ENCODE results near the gene DCDC1. TPM values are rescaled to one million over a fixed set of nuclear protein-coding genes. Genes with fewer than 3 reads are reported as not detected.

DCDC1 gene
- total RNA-seq, 2 experiments from 2014 or later, result 0.13 TPM; not detected in 1

DNA sequence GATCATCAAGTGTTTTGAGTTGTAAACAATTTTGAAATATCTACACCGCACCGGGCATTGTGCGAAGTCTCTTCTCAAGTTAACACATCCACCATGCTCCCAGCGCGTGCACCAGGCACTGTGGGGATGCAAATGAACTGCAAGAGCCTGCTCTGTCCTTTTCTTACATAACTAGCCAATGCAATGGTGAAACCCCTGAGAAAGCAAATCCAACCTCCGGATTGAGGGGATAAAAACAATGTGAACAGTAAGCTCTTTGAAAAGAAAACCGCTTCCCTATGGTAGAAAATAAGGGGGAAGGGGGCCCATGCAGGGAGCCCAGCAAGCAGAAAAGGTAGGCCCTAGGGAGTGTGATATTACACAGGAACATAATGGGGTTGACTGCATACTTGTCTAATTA is 508.5 kb downstream of the DCDC1 start:
- H4K20me1 ChIP-seq (ENCODE audit: insufficient read depth, low read length), result no peaks in the 10 kb centered on the region
- no peak for DNase-seq (ENCODE audit: low spot score)
- H3K4me2 ChIP-seq (ENCODE audit: low read length), result no peak overlapping the region
- no peak overlapping the region for H3K27ac ChIP-seq (ENCODE audit: low read depth, low read length, poor library complexity, severe bottlenecking)
- intact Hi-C loops (cut with micrococcal nuclease; ENCODE audit: unreplicated experiment), result no loop called here
- H3K4me1 ChIP-seq (ENCODE audit: insufficient read depth, low read length, poor library complexity, severe bottlenecking), result no peaks in the 10 kb centered on the region
- H3K4me3 ChIP-seq (ENCODE audit: low read depth, low read length, poor library complexity, severe bottlenecking), result no peak overlapping the region
- ChIA-PET POLR2A (interaction anchor here (0.6 kb wide), 2 partner anchors 18 to 65 kb away, joined by 3 to 6 read pairs; no protein-coding TSS in a partner anchor), CTCF (ENCODE audit: unreplicated experiment) (no interaction called here)
- H3K9me2 ChIP-seq (ENCODE audit: insufficient read depth, low read length), result no peaks in the 10 kb centered on the region
- BruUV-seq (replicated peaks), result no TSS peak
- no peaks in the 10 kb centered on the region for H3K9me3 ChIP-seq (ENCODE audit: low read length)
- no peaks in the 10 kb centered on the region for H3K36me3 ChIP-seq (ENCODE audit: insufficient read depth, low read length)
- no peak overlapping the region for H2AFZ ChIP-seq (ENCODE audit: low read length)
- no peaks in the 10 kb centered on the region for H3K79me2 ChIP-seq (ENCODE audit: insufficient read depth, low read depth, low read length)
- TF ChIP-seq, protein P1, sequence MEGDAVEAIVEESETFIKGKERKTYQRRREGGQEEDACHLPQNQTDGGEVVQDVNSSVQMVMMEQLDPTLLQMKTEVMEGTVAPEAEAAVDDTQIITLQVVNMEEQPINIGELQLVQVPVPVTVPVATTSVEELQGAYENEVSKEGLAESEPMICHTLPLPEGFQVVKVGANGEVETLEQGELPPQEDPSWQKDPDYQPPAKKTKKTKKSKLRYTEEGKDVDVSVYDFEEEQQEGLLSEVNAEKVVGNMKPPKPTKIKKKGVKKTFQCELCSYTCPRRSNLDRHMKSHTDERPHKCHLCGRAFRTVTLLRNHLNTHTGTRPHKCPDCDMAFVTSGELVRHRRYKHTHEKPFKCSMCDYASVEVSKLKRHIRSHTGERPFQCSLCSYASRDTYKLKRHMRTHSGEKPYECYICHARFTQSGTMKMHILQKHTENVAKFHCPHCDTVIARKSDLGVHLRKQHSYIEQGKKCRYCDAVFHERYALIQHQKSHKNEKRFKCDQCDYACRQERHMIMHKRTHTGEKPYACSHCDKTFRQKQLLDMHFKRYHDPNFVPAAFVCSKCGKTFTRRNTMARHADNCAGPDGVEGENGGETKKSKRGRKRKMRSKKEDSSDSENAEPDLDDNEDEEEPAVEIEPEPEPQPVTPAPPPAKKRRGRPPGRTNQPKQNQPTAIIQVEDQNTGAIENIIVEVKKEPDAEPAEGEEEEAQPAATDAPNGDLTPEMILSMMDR (conservative IDR thresholded peaks at IDR 0.05; ENCODE audit: low read length), result no peak
- no peak for TF ChIP-seq EZH2phosphoT487 (IDR thresholded peaks at IDR 0.05; ENCODE audit: borderline replicate concordance, low read depth, low read length)

DNA sequence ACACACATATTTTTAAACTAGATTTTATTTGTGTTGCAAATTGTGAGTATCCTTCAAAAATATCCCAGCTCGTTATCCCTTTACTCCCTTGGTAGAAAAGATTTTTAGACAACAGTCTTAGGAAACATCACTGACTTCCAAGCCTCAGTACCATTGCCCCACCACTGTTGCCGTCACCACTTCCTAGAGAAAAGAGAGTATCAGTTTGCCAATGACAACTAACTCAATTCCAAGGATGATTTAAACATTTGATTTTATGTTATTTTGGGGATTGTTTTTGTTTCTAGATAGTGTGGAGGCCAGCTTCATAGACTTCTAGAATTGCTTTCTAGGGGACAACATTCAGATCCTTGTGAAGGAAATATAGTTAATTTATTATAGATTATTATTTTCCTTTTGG is 509.4 kb downstream of the DCDC1 start:
- no peak overlapping the region for H3K4me2 ChIP-seq (ENCODE audit: low read length)
- H3K9me3 ChIP-seq (ENCODE audit: low read length), result no peaks in the 10 kb centered on the region
- H3K4me3 ChIP-seq (ENCODE audit: low read depth, low read length, poor library complexity, severe bottlenecking), result no peak overlapping the region
- no peaks in the 10 kb centered on the region for H4K20me1 ChIP-seq (ENCODE audit: insufficient read depth, low read length)
- H3K4me1 ChIP-seq (ENCODE audit: insufficient read depth, low read length, poor library complexity, severe bottlenecking), result no peaks in the 10 kb centered on the region
- H3K9me2 ChIP-seq (ENCODE audit: insufficient read depth, low read length), result no peaks in the 10 kb centered on the region
- no peak overlapping the region for H3K27ac ChIP-seq (ENCODE audit: low read depth, low read length, poor library complexity, severe bottlenecking)
- H3K36me3 ChIP-seq (ENCODE audit: insufficient read depth, low read length), result no peaks in the 10 kb centered on the region
- POLR2A ChIA-PET, result no interaction called here
- no TSS peak for BruUV-seq (replicated peaks)
- no peak for DNase-seq (ENCODE audit: low spot score)
- no peak overlapping the region for H2AFZ ChIP-seq (ENCODE audit: low read length)
- no peak for TF ChIP-seq EZH2phosphoT487 (IDR thresholded peaks at IDR 0.05; ENCODE audit: borderline replicate concordance, low read depth, low read length)
- TF ChIP-seq, protein P1 (conservative IDR thresholded peaks at IDR 0.05; ENCODE audit: low read length), result no peak
- intact Hi-C loops (cut with micrococcal nuclease; ENCODE audit: unreplicated experiment), result no loop called here
- no peaks in the 10 kb centered on the region for H3K79me2 ChIP-seq (ENCODE audit: insufficient read depth, low read depth, low read length)
- CTCF ChIA-PET (ENCODE audit: unreplicated experiment), result no interaction called here

DNA sequence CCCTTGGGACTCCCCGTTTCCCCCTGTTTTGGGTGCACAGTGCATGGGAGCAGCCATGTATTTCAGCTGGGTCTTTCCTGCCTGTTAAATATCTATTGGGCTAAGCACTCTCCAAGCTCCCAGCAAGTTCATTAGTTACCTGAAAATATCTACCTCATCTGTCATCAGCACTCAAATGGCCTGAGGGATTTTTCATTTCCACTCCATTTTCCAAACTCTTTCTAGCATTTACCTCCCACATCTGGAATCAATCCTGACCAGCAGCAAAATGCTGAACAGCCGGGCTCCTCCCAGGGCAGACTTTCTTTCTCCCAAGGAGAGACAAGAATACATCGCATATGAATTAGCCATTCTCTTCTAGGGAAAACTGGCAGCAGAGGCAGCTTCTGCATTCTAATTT is 509.9 kb downstream of the DCDC1 start:
- TF ChIP-seq, protein P1 (conservative IDR thresholded peaks at IDR 0.05; ENCODE audit: low read length), result no peak
- no peak for TF ChIP-seq EZH2phosphoT487 (IDR thresholded peaks at IDR 0.05; ENCODE audit: borderline replicate concordance, low read depth, low read length)
- BruUV-seq (replicated peaks), result no TSS peak
- Histone ChIP-seq H3K27ac (ENCODE audit: low read depth, low read length, poor library complexity, severe bottlenecking) (no peak overlapping the region), H3K4me1 (ENCODE audit: insufficient read depth, low read length, poor library complexity, severe bottlenecking) (no peaks in the 10 kb centered on the region), H3K4me2 (ENCODE audit: low read length) (no peak overlapping the region), H3K9me2 (ENCODE audit: insufficient read depth, low read length) (no peaks in the 10 kb centered on the region), H3K79me2 (ENCODE audit: insufficient read depth, low read depth, low read length) (no peaks in the 10 kb centered on the region), H3K4me3 (ENCODE audit: low read depth, low read length, poor library complexity, severe bottlenecking) (no peak overlapping the region), H2AFZ (ENCODE audit: low read length) (no peak overlapping the region), H4K20me1 (ENCODE audit: insufficient read depth, low read length) (no peaks in the 10 kb centered on the region), H3K36me3 (ENCODE audit: insufficient read depth, low read length) (no peaks in the 10 kb centered on the region), H3K9me3 (ENCODE audit: low read length) (no peaks in the 10 kb centered on the region)
- CTCF ChIA-PET (ENCODE audit: unreplicated experiment), result no interaction called here
- no peak for DNase-seq (ENCODE audit: low spot score)
- POLR2A ChIA-PET, result no interaction called here
- intact Hi-C loops (cut with micrococcal nuclease; ENCODE audit: unreplicated experiment), result loop anchor here (10.0 kb wide), 1 partner anchor 515 kb away; no protein-coding TSS in a partner anchor
